Activated effector memory CD4-positive, alpha-beta T cell treated with anti-CD3 and anti-CD28 coated beads, Interleukin-2, amount 50 U/mL, for 16 hours (primary cell): ENCODE data around the gene FGGY.
"Not testable (repeated sequence)": the region's sequence is repeated elsewhere in the genome, so short reads cannot be mapped to it uniquely, and the experiment has no call there.

Source experiments
- DNase-seq: peaks from one replicate; pipeline ENCODE4 v3.0.0-alpha.2; 2020

Gene FGGY

DNA sequence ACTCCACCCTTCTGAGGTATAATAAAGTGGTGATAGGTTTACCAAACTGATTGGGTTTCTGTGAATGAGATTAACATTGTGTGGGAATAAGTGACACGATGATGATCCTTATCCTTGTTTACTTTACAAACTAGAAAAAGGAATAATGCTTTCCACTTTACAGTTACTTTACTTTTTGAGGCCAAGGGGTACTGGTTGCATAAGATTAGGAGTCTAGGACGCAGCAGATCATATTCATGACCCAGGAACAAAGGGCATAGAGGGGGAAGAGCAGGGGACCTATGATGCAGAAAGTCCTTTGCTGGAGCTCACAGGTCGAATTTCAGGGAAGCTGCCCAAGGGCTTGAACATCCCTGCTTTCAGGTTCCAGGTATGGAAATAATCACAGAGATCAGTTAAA is 20.4 kb downstream of the FGGY start:
- DNase-seq = no peak

DNA sequence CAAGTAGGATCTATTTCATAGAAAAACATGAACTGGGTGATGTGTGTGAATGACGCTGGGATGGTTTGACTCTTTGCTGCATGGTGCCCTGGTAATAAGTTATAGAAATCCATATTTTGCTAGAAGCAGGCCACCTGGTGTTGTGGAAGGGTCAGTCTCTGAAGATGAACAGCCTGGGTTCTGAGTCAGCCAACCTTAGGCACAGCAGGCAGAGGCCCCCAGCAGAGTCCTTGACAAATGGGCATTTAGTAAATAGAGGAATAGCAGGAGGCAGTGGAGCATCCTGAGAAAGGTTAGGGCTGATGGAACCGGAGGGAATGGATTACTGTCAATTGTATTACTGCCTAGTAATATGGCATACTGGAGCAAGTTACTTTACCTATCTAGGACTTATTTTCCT is 20.9 kb downstream of the FGGY start:
- DNase-seq = no peak

DNA sequence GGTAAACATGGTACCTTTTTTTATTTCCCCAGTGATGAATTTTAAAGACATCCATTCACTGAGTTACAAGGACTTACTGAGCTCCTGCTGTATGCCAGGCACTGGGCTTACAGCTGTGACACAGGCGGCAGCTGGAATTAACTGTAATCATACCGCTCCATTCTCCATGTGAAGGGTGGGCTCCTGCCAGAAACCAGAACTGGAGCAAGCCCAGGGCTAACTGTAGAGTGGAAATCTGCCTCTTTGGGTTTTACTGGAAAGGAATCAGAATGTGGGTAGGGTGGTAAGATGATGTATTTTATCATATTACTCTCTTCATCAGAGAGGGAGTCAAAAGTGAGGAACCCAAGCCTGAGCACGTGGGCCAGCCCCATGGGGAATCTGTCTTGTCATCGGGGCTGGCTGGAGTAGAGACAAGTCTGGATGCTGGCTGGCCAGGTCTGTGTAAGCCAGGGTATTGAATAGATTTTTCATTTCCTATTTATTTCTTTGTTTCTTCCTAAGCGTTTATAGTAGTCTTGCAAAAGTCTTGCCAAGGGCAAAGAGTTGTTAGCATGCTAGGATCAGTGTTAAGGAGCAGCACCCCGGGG is 21.5 kb downstream of the FGGY start:
- no peak for DNase-seq

DNA sequence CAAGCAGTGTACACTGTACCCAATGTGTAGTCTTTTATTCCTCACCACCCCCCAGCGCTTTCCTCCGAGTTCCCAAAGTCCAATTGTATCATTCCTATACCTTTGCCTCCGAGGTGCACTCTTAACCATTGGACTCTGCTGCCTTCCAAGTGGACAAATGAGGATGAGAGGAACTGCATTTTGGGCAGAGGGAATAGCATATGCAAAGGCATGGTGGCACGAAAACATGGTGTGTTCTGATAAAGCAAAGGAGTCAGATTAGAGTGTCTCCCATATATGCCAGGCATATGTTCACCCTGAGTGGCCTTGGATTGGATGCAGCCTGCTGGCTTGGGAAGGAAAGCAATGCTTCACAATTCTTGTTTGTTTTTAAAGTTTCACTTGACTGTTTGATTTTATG is 25.5 kb downstream of the FGGY start:
- no peak for DNase-seq

DNA sequence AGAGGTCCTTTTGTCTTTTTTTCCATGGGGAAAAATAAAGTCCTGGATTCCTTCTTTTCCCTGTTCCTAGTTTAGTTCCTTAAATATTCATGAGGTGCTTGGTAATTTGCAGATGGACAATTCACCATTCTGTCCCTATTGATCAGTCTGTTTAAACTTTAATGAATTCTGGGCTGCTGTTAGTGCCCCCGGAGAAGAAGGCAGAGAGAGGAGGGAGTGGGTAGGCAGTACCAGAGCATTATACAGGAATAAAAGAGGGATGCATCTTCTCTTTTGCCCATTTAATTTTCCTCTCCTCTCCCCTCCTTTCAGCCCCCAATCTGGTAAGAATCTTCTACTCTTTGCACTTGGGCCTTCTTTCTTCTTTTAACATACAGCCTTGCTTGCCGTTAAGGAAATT is 25.9 kb downstream of the FGGY start:
- no peak for DNase-seq

DNA sequence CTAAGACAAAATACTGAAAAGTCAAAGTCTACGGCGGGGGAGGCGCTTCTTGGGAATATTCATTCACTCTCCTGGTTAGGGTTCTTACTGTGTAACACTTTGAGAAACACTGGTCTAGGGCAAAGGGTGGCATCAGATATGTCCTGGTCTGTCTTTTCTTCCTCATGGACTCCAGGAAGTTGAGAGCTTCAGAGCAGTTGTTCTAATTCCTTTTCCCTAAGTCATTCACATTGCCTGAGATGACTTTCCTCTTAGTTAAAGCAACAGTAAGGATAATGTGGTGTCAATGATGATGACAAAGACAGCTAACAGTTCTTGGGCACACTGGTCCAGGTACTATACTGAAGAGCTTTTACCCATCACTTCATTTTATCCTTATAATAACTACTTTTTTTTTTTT is 27.0 kb downstream of the FGGY start:
- no peak for DNase-seq

DNA sequence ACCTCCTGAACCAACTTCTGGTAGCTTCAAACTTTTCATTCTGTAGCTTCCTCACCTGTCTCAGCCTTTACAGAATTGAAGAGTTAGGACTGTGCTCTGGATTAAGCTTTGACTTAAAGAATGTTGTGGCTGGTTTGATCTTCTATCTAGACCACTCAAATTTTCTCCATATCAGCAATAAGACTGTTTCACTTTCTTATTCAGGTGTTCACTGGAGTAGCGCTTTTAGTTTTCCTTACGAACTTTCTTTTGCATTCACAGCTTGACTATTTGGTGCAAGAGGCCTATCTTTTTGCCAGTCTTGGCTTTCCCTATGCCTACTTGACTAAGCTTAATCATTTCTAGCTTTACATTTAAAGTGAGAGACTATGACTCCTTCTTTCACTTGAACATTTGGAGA is 31.5 kb downstream of the FGGY start:
- no peak for DNase-seq

DNA sequence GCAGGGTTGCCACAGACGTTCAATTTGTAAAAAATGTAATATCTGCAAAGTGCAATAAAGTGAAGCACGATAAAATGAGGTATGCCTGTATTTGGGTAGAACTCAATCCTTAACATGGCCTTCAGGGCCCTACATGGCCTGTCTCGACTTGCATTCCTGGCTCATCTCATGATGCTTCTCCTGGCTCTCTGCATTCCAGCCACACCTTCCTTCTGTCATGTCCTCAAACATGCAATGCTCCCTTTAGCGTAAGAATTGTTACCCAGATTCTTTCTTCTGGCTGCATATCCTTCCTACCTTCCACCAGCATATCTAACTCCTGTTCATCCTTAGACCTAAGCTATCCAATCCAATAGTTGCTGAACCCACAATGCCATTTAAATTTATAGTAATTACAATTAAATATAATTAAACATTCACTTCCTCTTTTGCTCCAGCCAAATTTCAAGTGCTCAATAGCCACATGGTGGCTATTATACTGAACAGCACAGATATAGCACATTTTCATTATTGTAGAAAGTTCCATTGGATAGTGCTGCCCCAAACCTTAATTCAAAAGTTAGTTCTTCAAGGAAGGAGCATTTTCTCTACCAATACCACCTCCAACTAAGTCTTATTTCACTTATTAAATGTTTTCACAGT is 32.6 kb downstream of the FGGY start:
- no peak for DNase-seq

DNA sequence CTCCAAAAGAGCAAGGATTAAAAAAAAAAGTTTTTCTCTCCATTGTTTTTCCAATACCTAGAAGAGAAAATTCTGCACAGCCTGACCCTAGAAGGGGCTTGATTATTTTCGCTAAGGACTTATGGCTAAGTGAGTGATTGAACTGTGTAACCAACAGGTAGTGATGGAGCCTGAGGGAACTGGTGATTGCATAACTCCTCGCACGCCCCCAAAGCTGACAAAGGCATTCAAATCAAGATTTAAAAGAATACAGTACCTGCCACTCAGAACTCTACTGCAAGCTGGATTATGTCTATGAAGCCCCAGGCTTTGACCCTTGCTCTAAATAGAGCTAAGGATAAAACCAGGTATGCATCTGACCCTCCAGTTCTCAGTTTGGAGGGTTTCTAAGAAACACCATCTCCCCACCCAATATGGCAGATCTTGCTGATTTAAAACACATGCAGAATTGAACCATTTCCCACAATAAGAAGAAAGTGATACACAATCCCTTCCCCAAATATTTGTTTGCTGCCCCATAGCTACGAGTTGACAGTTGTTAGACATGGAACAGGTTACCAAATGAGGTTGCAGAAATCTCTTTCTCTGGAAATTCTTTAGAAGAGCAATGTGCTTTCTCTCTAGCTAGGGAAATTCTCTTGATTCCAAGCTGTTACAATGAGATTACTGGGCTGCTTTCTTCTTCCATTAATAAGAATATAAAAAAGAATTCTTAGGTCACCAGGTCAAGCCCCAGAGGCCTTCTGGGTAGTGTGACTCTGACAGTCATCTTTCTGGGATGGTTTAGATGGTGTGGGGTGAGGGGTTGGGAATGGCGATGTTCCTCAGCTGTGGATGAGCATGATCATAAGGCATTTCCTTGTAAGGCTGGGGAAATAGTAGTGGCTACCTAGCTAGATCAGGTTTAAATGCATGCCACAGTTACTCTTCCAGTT is 35.1 kb downstream of the FGGY start:
- no peak for DNase-seq

DNA sequence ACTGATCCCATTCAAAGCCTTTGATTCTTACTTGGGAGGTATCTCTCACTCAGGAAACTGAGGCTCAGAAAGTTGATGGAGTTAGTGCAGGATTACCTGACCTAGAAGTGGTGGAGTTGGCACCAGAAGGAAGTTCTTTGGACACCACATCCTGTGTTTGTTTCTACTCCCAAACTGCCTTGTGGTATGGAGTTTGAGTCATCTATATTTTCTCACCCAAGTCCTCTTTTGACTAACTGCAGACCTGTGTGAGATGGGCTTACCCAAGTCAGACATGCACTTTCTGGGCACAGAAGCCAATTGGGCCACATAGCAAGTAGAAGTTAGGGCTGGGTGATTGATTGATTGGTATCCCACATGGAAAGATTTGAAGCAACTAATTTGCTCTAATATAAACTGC is 36.1 kb downstream of the FGGY start:
- no peak for DNase-seq

DNA sequence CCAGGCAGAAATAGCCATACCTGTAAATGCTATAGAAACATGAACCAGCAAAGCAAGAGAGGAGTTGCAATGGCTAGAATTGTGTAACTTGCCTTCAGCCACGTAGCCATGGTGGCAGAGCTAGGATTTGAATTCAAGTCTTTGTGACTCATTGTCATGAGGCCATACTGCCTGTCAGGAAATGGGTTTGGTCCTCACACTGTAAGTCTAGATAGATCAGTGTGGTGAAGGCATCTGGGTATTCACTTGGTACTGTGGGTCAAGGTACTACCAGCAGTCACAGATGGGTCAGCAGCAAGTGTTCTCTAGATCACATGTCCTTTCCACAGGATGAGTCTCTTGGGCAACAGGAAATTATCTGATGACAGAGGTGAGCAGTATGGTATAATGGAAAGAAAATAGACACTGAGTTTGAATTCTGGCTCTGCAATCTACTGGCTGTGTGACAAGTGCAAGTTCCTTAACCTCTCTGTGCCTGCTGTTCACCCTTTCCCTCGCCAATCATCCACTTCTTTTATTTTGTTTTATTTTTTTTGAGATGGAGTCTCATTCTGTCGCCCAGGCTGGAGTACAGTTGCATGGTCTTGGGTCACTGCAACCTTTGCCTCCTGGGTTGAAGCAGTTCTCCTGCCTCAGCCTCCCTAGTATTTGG is 36.9 kb downstream of the FGGY start:
- no peak for DNase-seq

DNA sequence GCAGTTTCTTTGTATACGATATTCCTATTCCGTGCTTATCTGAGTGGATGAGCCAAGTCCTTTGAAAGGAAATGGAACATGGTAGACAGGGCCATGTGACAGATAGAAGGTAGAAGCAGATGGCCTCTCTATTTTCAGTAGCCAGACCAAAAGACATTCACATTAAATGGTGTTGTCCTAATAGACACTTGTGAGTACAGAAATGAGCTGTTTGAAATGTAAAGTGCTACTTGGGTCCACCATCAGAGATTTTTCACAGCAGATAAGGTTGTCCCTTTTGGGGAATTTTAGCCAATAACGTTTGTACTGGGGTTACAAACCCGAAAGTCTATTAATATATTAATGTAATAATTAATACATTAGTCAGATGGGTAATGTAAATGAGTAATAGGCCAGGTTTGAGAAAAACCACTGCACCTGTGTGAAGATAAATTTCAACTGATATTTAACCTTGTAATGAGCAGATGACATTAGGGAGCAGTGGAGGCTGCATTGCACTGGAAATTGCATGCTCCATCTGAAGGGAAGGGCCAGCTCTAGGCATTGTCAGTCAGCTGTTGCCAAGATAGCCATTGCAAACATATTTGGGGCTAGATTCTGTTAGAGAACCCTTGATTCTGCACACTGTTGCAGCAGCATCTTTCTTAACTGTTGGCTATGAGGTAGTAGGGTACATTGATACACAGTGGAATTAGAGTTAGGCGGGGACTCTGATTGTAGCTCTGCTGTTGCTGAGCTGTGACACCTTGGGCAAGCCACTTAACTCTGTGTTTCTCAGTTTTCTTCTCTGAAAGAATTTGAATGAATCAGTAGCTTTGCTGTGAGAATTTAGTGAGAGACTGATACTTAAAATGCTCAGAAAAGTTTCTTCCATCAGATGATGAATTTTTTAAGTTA is 43.8 kb downstream of the FGGY start:
- no peak for DNase-seq

DNA sequence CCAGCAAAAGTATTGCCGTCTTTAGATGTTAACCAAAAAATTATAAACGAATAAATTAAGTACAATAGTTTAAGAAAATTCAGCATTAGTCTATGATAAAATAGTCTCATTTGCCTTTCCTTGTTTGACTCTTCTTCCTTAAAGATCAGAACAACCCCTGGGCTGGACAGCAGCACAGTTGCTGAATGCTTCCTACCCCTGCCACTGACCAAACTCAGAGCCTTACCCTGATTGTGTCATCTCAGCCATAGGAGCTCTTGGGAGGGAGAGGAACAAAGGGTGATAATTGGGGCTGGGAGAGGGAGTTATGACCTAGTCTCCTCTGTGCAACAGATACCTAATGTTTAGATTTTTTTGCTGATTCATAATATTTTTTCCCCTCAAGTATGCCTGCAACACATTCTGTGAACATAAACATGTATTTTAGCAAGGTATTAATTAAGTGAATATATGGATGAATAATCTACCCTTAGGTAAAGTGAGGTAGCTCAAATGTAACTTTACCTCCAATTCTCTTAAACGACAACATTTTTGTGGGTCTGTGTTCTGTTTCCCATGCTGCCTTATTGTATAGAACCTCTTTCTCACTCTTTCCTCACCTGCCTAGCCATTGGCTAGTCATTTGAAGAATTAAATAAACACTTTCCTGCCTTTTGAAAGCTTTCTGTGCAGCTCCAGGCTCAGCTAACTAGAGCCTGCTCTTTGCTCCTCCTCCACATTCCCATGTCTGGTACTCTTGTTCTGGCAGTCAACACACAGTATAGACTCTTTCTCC is 46.1 kb downstream of the FGGY start:
- DNase-seq = no peak

DNA sequence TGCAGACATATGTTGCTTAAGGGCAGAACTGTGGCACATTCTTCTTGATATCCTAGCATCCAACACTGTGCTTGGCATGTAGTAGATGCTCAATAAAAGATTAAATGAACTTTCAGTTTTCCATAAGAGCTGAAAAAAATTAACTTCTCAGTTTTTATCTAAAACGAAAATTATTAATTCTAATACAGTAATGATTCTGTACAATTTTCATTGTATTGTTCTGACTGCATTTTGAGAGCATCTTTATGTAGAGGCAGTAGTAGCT is 46.6 kb downstream of the FGGY start:
- DNase-seq = no peak

DNA sequence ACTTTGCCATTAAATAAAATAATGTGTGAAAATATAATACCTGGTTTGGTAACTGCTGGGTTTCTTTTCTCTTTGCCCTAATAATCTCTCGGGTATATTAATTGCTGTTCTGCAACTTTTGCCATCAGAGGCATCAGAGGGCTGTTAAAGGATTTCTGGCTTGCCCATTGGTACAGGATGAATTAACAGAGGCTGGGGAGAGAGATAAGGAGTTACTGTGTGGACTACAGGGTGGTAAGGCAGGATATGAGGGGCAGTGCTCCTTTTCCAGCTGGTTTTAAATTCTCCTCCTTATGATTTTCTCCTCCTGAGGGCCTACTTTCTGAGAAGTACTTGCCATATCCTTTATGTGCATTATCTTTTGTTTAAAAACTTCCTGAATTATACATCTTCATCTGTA is 48.3 kb downstream of the FGGY start:
- no peak for DNase-seq

DNA sequence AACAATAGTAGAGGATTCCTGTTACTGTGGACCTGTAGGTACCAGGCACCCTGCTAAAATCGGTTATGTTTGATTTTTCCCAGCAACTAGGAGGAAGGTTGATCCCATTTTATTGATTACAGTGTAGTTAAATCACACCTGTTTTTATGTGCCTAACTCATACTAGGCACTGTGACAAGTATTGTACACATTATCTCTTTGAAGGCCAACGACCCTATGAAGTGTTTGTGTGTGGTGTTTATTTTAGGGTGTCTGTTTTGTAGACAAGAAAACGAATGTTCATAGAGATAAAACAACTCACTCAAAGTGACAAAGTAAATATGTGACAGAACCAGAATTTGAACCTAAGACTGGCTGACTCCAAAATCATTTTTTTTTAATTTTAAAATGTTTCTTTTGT is 49.5 kb downstream of the FGGY start:
- no peak for DNase-seq

DNA sequence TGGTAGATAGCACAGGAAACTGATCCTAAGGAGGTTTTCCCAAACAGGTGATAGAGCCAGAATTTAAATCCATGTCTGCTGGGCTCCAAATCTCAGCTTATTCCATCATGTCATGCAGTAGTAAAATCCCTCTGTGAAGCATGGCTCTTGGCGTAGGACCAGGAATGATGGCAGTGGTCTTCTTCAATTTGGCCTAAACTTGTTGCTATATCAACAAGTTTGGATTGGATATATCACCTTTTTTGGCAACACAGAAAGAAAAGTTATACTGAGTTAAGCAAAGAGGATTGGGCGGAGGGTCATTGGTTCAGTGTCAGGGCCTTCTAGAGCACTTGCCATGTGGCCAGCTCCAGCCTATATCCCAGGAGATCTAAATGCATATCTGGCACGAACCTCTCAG is 52.2 kb downstream of the FGGY start:
- no peak for DNase-seq

DNA sequence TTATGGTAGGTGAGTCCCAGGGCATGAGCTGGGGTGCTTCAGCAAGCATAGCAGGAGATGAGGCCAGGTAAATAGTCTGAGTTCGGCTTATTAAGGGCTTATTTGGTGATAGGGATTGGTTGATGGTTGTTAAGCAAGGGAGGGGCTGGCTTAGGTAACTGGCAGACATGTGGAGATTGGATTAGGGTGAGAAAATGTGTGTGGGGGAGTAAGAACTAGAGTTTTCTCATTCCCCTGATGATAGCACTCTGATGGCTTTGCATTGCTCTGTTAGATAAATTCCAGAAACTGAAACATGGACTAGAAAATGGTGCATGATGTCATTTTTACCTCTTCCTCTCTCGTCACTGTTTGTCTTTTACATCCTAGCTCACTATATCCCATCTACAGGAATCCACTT is 53.6 kb downstream of the FGGY start:
- no peak for DNase-seq

DNA sequence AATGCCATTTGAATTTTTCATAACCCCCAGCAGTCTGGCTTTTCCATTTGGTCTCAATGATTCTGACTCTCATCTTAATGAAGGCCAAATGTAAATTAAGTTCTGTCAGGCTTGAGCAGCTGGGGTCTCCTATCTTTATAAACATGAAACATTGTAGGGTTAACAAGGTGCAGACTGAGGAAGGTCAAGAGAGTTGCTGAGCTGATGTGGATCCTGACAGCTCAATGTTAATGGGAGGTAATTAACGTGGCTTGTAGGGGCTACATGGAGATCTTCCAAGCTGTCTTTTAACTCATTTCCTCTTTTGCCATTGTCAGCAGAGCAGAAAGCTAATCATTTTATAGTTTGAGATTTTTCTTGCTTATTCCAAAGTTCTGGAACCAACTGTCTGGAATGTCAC is 55.2 kb downstream of the FGGY start:
- no peak for DNase-seq

DNA sequence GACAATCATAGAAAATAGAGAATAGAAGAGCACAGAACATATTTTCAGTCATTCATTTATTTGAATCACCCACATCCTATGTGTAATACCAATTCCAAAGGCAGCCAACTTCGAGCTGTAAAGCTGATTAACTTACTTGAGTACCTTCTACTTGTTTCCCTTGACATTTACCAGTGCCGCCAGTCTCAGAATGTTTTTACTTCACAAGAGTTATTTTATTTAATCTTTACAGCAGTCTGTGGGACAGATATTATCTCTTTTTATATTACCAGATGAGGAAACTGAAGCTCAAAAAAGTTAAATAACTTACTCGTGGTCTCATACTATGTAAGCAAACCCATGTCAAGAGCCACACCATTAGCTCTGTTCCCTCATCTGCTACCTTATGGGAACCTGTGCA is 56.6 kb downstream of the FGGY start:
- no peak for DNase-seq

DNA sequence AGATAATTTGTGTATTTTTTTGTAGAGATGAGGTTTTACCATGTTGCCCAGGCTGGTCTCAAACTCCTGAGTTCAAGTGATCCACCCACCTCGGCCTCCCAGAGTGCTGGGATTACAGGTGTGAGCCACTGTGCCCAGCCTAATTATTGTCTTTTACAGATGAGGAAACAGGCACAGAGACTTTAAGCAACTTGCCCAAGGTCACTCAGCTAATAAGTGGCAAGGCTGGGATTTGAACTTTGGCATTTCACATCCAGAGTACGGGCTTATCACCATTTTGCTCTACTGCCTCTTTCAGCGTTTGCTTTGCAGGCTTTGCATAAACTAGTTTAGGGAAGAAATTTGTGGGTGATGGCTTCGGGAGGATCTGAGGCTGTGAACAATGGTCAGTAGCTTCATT is 57.3 kb downstream of the FGGY start:
- not testable (repeated sequence) for DNase-seq

DNA sequence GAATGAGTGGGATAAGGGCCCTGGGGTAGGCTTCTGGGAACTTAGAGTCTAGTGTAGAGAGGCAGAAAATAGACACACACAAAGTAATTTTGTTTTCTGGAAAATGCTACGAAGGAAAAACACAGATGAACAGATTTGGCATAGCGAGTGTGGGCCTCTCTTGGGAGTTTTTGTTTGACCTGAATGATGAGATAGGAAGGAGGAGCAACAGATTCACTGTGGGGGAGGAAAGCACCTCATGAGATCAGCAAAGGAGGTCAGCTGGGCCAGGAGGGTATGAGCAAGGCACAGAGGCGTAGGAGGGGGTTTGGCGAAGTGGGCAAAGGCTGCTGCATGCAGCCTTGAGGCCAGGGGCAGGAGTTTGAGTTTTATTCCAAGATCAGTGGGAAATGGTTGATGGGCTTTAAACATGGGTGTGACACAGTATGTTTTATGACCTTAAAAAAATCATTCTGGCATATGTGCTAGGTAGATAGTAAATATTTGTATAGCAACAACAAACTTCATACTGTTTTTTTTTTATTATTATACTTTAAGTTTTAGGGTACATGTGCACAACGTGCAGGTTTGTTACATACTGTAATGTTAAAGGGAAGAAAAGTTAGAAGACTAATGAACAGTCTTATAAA is 57.9 kb downstream of the FGGY start:
- DNase-seq = no peak
